D721Med (cell line): ENCODE data around the gene PKN2.

Experiments used
- DNase-seq: peaks from one replicate; pipeline ENCODE4 v3.0.0; 2011; ENCODE audit warnings: low spot score; ENCODE audit not compliant: insufficient read length
- FAIRE-seq: peaks from 2 replicates; lab custom pipeline; 2011; peaks lifted over from hg19 to GRCh38; lab: Jason Lieb, UNC
- TF ChIP-seq, protein P1 (sequence below): IDR thresholded peaks from 2 replicates; pipeline ENCODE4 v1.5.1; 2012; ENCODE audit warnings: mild to moderate bottlenecking, control low read depth; ENCODE audit not compliant: insufficient read depth; ENCODE audit errors: missing control alignments

Gene PKN2

DNA sequence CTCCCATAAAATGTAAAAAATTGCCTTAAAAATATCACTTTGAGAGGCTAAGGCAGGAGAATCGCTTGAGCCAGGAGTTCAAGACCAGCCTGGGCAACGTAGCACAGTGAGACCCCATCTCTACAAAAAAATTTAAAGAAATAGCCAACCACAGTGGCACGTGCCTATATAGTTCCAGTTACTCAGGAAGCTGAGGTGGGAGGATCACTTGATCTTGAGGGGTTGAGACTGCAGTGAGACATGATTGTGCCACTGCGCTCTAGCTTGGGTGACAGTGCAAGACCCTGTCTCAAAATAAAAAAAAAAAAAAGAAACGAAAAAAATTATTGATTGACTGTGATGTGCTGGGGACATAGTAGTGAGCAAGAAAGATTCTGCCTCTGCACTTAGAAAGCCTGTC, 38.4 kb downstream of the PKN2 start:
- TF ChIP-seq, protein P1, sequence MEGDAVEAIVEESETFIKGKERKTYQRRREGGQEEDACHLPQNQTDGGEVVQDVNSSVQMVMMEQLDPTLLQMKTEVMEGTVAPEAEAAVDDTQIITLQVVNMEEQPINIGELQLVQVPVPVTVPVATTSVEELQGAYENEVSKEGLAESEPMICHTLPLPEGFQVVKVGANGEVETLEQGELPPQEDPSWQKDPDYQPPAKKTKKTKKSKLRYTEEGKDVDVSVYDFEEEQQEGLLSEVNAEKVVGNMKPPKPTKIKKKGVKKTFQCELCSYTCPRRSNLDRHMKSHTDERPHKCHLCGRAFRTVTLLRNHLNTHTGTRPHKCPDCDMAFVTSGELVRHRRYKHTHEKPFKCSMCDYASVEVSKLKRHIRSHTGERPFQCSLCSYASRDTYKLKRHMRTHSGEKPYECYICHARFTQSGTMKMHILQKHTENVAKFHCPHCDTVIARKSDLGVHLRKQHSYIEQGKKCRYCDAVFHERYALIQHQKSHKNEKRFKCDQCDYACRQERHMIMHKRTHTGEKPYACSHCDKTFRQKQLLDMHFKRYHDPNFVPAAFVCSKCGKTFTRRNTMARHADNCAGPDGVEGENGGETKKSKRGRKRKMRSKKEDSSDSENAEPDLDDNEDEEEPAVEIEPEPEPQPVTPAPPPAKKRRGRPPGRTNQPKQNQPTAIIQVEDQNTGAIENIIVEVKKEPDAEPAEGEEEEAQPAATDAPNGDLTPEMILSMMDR = no peak
- DNase-seq = no peak
- no peak for FAIRE-seq

- TF ChIP-seq, protein P1 = no peak
- FAIRE-seq (peak; percentile 55), DNase-seq (no peak)
These were observed 42.6 kb downstream of the PKN2 start for GRCh38 chr1:88726697-88727096.

GRCh38 chr1:88727205-88727604, 43.1 kb downstream of the PKN2 start:
- no peak for FAIRE-seq
- TF ChIP-seq, protein P1 = no peak
- DNase-seq = no peak

- DNase-seq (no peak), FAIRE-seq (no peak)
- TF ChIP-seq, protein P1 = no peak
These were observed 45.2 kb downstream of the PKN2 start for GRCh38 chr1:88729297-88729696.

DNA sequence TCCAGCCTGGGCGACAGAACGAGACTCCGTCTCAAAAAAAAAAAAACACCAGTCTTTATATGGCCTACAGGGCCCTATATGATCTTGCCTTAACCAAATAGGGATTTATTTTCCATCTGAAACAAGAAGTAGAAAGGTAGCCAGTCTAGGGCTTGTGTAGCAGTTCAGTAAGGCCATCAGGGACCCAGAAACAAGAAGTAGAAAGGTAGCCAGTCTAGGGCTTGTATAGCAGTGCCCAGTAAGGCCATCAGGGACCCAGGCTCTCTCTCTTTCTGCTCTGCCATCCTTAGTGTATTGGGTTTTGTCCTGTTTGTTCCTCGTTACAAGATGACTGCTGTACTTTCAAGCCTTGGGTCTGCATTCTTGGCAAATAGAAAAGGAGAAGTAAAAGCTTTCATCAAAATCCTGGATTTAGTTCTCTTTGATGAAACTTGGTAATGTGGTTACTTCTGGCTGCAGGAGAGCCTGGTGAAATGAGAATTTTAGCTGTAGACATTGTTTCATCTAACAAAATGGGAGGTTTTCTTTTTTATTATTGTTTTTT, 46.1 kb downstream of the PKN2 start:
- TF ChIP-seq, protein P1 = no peak
- DNase-seq (no peak), FAIRE-seq (no peak)

DNA sequence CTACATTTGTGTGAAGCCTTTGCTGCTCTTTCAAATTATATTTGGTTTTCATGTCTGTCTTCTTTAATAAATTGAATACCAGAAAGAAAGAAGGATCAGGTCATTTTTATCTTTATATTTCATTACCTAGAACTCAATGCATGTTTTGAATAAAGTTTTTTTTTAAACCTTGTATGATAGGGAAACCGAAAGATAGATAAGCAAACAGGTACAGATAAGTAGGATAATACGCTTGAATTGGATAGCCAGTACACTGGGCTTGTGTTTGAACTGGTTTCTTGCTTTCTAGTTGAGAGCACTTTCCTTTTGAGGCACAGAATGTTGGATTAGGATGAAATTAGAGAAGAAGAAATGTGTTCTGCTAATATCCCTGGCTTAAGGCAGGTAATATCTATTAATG, 46.9 kb downstream of the PKN2 start:
- TF ChIP-seq, protein P1 = no peak
- FAIRE-seq (peak; percentile 44), DNase-seq (no peak)

DNA sequence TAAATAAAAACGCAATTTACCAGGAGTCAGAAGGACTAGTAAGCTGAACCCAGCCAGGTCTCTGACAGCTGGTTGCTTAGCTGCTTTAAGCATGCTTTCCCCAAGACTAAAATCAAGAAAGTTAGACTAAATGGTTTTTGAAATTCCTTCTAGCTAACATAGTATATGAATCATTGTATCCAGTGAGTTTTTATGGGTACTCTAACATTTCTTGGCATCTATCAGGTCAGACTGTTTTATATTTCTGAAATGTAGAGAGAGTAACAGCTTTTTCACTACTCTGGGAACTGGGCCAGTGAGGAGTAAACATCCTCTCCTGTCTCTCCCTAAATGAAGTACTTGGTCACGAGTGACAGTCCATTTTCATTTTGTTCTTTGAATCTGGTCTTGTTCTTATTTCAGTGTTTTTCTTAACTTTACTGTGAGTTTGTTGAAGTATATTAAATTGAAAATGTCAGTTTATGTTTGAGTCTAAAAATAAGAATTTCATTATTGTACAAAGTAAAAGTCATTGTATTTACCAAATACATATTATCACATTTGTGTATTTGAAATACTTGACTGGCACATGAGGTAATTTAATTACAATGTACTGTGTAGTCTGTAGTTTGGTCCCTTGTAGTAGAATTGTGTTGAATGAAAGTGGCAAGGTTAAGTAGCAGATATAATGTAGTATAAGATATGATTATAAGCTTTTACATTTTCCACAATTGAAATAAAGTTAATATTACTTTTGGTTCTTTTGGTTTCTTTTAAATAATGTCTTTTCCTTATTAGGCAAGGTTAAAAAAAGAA, 47.6 kb downstream of the PKN2 start:
- no peak for DNase-seq
- no peak for FAIRE-seq
- TF ChIP-seq, protein P1 = no peak
